Brain microvascular endothelial cell (primary cell): ENCODE measurements around the gene PTK6.

Source experiments
- DNase-seq: peaks from one replicate; pipeline ENCODE4 v3.0.0-alpha.2; 2020
- H3K27ac ChIP-seq: fragments of 250-450 bp; sonication (Bioruptor Pico); 2 replicates; pipeline ENCODE4 v1.5.1; 2020; ENCODE audit warnings: mild to moderate bottlenecking, moderate library complexity
- H3K27me3 ChIP-seq: fragments of 250-450 bp; sonication (Bioruptor Pico); replicated peaks from 2 replicates; pipeline ENCODE4 v1.5.1; 2020; ENCODE audit warnings: mild to moderate bottlenecking
- H3K36me3 ChIP-seq: fragments of 250-450 bp; sonication (Bioruptor Pico); replicated peaks from 2 replicates; pipeline ENCODE4 v1.5.1; 2020; ENCODE audit warnings: mild to moderate bottlenecking
- H3K4me3 ChIP-seq: 2 replicates; pipeline ENCODE4 v1.5.1; 2011; ENCODE audit warnings: low read depth, mild to moderate bottlenecking, control low read depth, low read length, moderate library complexity
- in situ Hi-C: cut with HindIII; loops from 2 replicates; pipeline ENCODE4 v1.10.0; 2017; ENCODE audit warnings: low sequenced_read_pairs, low pct_ligation_motif_present
- TF ChIP-seq, protein P1 (sequence below): IDR thresholded peaks from 2 replicates; pipeline ENCODE4 v1.5.1; 2011; ENCODE audit warnings: low read depth, mild to moderate bottlenecking, moderate library complexity, low read length, control low read depth, inconsistent platforms; ENCODE audit errors: missing control alignments

Gene PTK6

DNA sequence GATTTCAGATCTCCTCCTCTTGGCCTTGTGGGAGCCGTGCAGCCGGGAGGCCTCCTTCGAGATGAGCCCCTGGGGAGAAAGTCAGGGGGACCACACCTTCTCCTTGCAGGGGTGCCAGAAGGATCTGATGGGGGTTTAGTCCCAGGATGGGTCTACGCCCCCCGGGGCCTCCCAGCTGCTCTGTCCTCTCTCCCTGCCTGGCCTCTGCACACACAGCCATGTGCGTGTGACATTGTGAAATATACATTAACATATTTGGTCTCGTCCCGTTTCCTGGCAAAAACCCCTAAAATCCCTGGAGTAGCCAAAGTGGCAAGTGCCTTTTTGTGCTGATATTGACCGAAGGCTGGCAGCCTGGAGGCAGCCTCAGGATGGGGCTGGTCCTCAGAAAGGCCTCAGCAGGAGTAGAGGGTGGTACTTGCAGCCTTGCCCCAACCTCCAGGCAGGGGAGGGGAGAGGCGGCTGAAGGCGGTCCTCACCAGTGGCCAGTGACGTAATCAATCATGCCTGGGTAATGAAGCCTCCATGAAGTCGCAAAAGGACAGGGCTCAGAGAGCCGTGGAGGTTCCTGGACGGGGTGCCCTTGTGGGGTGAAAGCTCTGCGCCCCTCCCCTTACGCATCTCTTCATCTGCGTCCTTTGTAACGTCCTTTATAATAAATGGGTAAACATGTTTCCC is 42.0 kb upstream of the PTK6 start:
- Histone ChIP-seq H3K27ac (no peak overlapping the region), H3K27me3 (no peaks in the 10 kb centered on the region), H3K36me3 (no peaks in the 10 kb centered on the region), H3K4me3 (no peak overlapping the region)
- TF ChIP-seq, protein P1, sequence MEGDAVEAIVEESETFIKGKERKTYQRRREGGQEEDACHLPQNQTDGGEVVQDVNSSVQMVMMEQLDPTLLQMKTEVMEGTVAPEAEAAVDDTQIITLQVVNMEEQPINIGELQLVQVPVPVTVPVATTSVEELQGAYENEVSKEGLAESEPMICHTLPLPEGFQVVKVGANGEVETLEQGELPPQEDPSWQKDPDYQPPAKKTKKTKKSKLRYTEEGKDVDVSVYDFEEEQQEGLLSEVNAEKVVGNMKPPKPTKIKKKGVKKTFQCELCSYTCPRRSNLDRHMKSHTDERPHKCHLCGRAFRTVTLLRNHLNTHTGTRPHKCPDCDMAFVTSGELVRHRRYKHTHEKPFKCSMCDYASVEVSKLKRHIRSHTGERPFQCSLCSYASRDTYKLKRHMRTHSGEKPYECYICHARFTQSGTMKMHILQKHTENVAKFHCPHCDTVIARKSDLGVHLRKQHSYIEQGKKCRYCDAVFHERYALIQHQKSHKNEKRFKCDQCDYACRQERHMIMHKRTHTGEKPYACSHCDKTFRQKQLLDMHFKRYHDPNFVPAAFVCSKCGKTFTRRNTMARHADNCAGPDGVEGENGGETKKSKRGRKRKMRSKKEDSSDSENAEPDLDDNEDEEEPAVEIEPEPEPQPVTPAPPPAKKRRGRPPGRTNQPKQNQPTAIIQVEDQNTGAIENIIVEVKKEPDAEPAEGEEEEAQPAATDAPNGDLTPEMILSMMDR, result no peak
- DNase-seq, result no peak
- in situ Hi-C loops, result loop anchor here (25.0 kb wide), 2 partner anchors 108 to 308 kb away; partner anchors contain the start of genes DNAJC5 and TNFRSF6B

DNA sequence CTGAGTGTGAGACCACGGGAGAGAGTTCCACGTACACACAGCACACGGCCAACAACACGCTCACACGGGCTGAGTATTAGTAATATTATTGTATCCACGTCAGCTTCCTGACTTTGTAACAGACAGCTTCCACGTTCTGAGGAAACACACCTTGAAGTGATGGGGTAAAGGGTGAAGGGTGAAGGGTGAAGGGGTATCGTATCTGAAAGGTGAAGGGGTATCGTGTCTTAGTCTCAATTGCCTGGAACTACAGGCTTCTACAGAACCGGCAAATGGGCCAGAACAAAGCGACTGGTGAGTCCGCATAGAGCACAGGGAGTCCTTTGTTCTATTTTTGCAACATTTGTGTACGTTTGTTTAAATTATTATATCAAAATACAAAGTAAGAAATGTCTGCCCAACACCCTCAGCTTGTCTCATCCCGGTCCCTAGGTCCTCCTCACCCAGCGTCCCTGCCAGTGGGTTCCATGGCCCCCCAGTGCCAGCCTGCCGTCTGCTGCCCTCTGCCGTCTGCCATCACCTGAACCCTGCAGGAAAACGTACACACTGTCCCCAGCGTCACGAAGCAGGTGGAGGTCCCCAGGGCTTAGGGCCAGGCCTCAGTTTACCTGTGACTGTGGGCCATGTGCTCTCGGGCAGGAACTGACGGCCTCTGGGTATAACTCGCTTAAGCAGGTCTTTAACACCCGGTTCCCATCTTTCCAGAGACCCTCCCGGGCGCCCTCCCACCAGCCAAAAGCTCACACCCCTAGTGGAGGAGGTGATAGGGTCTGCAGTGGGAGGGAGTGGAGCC is 41.2 kb upstream of the PTK6 start:
- Histone ChIP-seq H3K27me3 (no peaks in the 10 kb centered on the region), H3K36me3 (no peaks in the 10 kb centered on the region), H3K27ac (no peak overlapping the region), H3K4me3 (no peak overlapping the region)
- in situ Hi-C loops, result loop anchor here (25.0 kb wide), 2 partner anchors 109 to 309 kb away; partner anchors contain the start of genes DNAJC5 and TNFRSF6B
- DNase-seq, result no peak
- TF ChIP-seq, protein P1, result no peak

DNA sequence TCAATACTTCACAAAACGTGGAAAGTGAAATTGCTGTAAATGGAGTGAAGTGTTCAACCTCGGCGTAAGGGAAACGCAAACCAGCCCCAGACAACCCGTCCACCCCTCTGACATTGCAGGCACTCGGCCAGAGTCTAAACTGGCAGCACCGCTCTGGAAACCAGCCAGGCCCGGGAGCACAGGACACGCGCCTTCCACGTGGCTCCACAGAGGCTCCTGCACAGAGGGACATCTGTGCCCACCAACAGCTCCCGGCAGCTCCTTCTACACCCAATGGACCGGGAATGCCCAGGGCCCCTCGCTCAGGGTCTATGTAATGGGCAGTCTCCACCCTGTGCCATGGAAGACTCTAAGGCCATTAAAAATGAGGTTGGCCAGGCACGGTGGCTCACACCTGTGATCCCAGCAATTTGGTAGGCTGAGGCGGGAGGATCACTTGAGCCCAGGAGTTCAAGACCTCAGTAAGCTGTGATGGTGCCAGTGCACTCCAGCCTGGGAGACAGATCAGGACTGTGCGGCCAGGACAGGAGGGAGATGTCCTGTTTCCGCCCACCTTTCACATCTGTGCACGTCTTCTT is 40.2 kb upstream of the PTK6 start:
- no peak overlapping the region for H3K27ac ChIP-seq
- in situ Hi-C loops, result loop anchor here (25.0 kb wide), 2 partner anchors 110 to 310 kb away; partner anchors contain the start of genes DNAJC5 and TNFRSF6B
- no peak overlapping the region for H3K4me3 ChIP-seq
- DNase-seq, result no peak
- no peaks in the 10 kb centered on the region for H3K36me3 ChIP-seq
- no peaks in the 10 kb centered on the region for H3K27me3 ChIP-seq
- TF ChIP-seq, protein P1, result no peak

DNA sequence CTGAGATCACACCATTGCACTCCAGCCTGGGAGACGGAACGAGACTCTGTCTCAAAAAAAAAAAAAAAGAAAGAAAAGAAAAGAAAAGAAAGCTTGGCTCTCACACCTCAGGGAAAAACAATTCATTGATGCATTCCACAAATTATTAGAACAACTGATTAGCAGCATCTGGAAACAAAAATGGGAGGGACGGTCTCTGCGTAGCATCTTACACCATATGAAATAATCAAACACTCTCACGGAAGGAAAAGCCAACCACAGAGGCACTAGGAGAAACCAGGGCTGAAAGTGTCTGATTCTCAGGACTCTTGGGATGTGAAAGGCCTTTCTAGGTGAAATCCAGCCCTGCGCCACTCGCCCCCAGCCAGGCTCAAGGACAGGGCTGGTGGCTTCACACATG is 39.1 kb upstream of the PTK6 start:
- H3K27ac ChIP-seq, result no peak overlapping the region
- no peaks in the 10 kb centered on the region for H3K36me3 ChIP-seq
- no peaks in the 10 kb centered on the region for H3K27me3 ChIP-seq
- TF ChIP-seq, protein P1, result no peak
- no peak for DNase-seq
- in situ Hi-C loops, result loop anchor here (25.0 kb wide), 2 partner anchors 111 to 311 kb away; partner anchors contain the start of genes DNAJC5 and TNFRSF6B
- H3K4me3 ChIP-seq, result no peak overlapping the region

DNA sequence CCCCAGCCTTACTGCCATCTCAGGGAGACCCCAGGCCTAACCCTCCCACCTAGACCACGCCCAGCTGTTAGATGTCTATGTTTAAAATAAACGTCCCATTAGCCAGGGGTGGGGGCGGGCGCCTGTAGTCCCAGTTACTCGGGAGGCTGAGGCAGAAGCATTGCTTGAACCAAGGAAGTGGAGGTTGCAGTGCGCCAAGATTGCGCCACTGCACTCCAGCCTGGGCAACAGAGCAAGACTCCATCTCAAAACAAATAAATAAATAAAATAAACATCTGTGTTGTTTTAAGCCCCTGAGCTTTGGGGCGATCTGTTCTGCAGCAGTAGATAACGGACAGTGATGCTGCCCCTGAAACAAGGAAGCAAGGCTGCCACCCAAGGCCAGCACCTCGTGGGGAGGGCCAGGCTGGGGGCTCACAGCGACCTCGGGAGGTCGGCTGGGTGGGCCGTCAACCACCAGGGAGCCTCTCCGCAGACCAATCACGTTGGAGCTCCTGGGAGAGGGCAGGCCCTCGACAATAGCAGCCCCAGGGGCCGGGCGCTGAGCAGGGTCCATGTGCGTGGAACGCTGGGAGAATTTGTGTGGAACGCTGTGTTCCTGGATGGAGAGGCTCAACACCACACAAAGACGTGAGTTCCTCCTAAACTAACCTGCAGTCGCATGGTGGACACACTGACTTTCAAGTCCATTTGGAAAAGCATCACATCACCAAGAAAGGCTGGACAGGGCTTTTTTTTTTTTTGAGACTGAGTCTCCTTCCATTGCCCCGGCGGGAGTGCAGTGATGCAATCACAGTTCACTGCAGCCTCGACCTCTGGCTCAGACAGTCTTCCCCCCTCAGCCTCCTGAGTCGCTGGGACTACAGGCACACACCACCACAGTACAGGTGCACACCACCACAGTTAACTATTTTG is 37.9 kb upstream of the PTK6 start:
- no peak overlapping the region for H3K4me3 ChIP-seq
- no peak overlapping the region for H3K27ac ChIP-seq
- DNase-seq, result no peak
- no peaks in the 10 kb centered on the region for H3K27me3 ChIP-seq
- TF ChIP-seq, protein P1, result no peak
- in situ Hi-C loops, result loop anchor here (25.0 kb wide), 2 partner anchors 112 to 312 kb away; partner anchors contain the start of genes DNAJC5 and TNFRSF6B
- no peaks in the 10 kb centered on the region for H3K36me3 ChIP-seq
